GM23338 (cell line): ENCODE results near the gene IL22RA1. TPM values are rescaled to one million over a fixed set of nuclear protein-coding genes. Genes with fewer than 3 reads are reported as not detected.

ENCODE experiments used
- ATAC-seq: fragments of 200-7000 bp; cut with Tn5 transposase; 3 replicates; pipeline ENCODE4 v1.9.1; 2020
- DNase-seq: peaks from one replicate; pipeline ENCODE4 v3.0.0-alpha.2; 2015; ENCODE audit warnings: low spot score
- H2AFZ ChIP-seq: fragments of 200-600 bp; sonication (generic); 2 replicates; pipeline ENCODE4 v1.8.0; 2016; ENCODE audit warnings: antibody characterized with exemption, mild to moderate bottlenecking, moderate library complexity
- H3F3A ChIP-seq: fragments of 200-600 bp; sonication (generic); replicated peaks from 2 replicates; pipeline ENCODE4 v1.8.0; 2017; ENCODE audit warnings: antibody characterized with exemption, mixed run types, low read depth
- H3K27ac ChIP-seq: fragments of 200-600 bp; sonication (generic); 2 replicates; pipeline ENCODE4 v1.6.1; 2016; ENCODE audit warnings: low read depth
- H3K27me3 ChIP-seq: fragments of 200-600 bp; sonication (generic); 2 replicates; pipeline ENCODE4 v1.8.0; 2016; ENCODE audit warnings: mild to moderate bottlenecking, mixed run types, moderate library complexity; ENCODE audit not compliant: insufficient read depth
- H3K36me3 ChIP-seq: fragments of 200-600 bp; sonication (generic); 2 replicates; pipeline ENCODE4 v1.8.0; 2016; ENCODE audit warnings: mild to moderate bottlenecking; ENCODE audit not compliant: insufficient read depth
- H3K4me1 ChIP-seq: fragments of 200-600 bp; sonication (generic); 2 replicates; pipeline ENCODE4 v1.8.0; 2016; ENCODE audit warnings: mild to moderate bottlenecking, moderate library complexity; ENCODE audit not compliant: insufficient read depth
- H3K4me2 ChIP-seq: fragments of 200-600 bp; sonication (generic); 2 replicates; pipeline ENCODE4 v1.7.1; 2017; ENCODE audit warnings: mixed run types
- H3K4me3 ChIP-seq: fragments of 200-600 bp; sonication (generic); 2 replicates; pipeline ENCODE4 v1.6.1; 2016; ENCODE audit warnings: mixed run types
- H3K79me2 ChIP-seq: fragments of 200-600 bp; sonication (generic); replicated peaks from 2 replicates; pipeline ENCODE4 v1.8.0; 2017; ENCODE audit warnings: mild to moderate bottlenecking; ENCODE audit not compliant: insufficient read depth
- H3K9me2 ChIP-seq: fragments of 200-600 bp; sonication (generic); 2 replicates; pipeline ENCODE4 v1.8.0; 2017; ENCODE audit not compliant: insufficient read depth
- H4K20me1 ChIP-seq: fragments of 200-600 bp; sonication (generic); replicated peaks from 2 replicates; pipeline ENCODE4 v1.8.0; 2017; ENCODE audit warnings: mild to moderate bottlenecking; ENCODE audit not compliant: insufficient read depth
- H3K27ac Mint-ChIP-seq: 2 replicates; pipeline ENCODE4 v1.8.0; 2020; ENCODE audit warnings: inconsistent platforms, mild to moderate bottlenecking, moderate library complexity, mixed read lengths
- H3K27me3 Mint-ChIP-seq: 3 replicates; pipeline ENCODE4 v1.8.0; 2022; ENCODE audit warnings: low read depth, mild to moderate bottlenecking, moderate library complexity, mixed read lengths, inconsistent platforms; ENCODE audit not compliant: insufficient read depth, poor library complexity
- H3K36me3 Mint-ChIP-seq: 3 replicates; pipeline ENCODE4 v1.8.0; 2021; ENCODE audit warnings: low read depth, mild to moderate bottlenecking, inconsistent platforms, moderate library complexity, mixed read lengths
- H3K4me1 Mint-ChIP-seq: 3 replicates; pipeline ENCODE4 v1.8.0; 2020; ENCODE audit warnings: mild to moderate bottlenecking, inconsistent platforms, mixed read lengths
- H3K4me3 Mint-ChIP-seq: 3 replicates; pipeline ENCODE4 v1.8.0; 2021; ENCODE audit warnings: moderate library complexity, mild to moderate bottlenecking, inconsistent platforms, mixed read lengths
- H3K9me3 Mint-ChIP-seq: 3 replicates; pipeline ENCODE4 v1.8.0; 2020; ENCODE audit warnings: moderate library complexity, mild to moderate bottlenecking, inconsistent platforms, mixed read lengths
- CREB1 ChIP-seq: fragments of 250-450 bp; sonication (Bioruptor Pico); IDR thresholded peaks from 2 replicates; pipeline ENCODE4 v1.5.0; 2020; ENCODE audit warnings: low read depth, mild to moderate bottlenecking, moderate library complexity
- EZH2phosphoT487 ChIP-seq: fragments of 200-600 bp; sonication (generic); IDR thresholded peaks from one replicate; pipeline ENCODE4 v1.8.1; 2018; ENCODE audit warnings: antibody characterized with exemption; ENCODE audit not compliant: unreplicated experiment
- JUNB ChIP-seq: IDR thresholded peaks from one replicate; pipeline ENCODE4 v1.6.1; 2016; ENCODE audit warnings: antibody characterized with exemption; ENCODE audit not compliant: unreplicated experiment
- NANOG ChIP-seq: IDR thresholded peaks from 2 replicates; pipeline ENCODE4 v1.6.1; 2016; ENCODE audit warnings: antibody characterized with exemption, borderline replicate concordance
- REST ChIP-seq: IDR thresholded peaks from one replicate; pipeline ENCODE4 v1.6.1; 2018; ENCODE audit warnings: antibody characterized with exemption; ENCODE audit not compliant: unreplicated experiment
- ZNF114 ChIP-seq: fragments of 250-450 bp; sonication (Bioruptor Pico); IDR thresholded peaks from 2 replicates; pipeline ENCODE4 v1.5.0; 2020; ENCODE audit warnings: mild to moderate bottlenecking, moderate library complexity
- ZNF331 ChIP-seq: fragments of 250-450 bp; sonication (Bioruptor Pico); IDR thresholded peaks from 2 replicates; pipeline ENCODE4 v1.5.0; 2020; ENCODE audit warnings: low read depth, mild to moderate bottlenecking, moderate library complexity
- polyA plus RNA-seq: library from polyadenylated mRNA; unstranded; fragments of >200 nt; fragmentation: Nextera tagmentation; extraction: Ambion mirVana; gene quantifications from 2 replicates; pipeline ENCODE4 v1.2.1, GENCODE V29; 2016
- total RNA-seq: library from RNA; depleted of rRNA; stranded (reverse); fragments of >200 nt; shearing (Covaris generic); gene quantifications from 2 replicates; pipeline ENCODE4 v1.2.3, GENCODE V29; 2014
- TF ChIP-seq, protein P1 (sequence below): IDR thresholded peaks from 2 replicates; pipeline ENCODE4 v1.6.1; 2016; ENCODE audit warnings: antibody characterized with exemption

IL22RA1 gene
- total and polyA plus RNA-seq, 2 experiments from 2014 or later = 0.11 to 0.28 TPM

- Histone ChIP-seq H2AFZ (no peak overlapping the region), H3K36me3 (0 out of 2 replicates have a peak, but pooled peaks cover 4% of the 10 kb centered on the region), H3K27ac (no peak overlapping the region), H3K4me3 (no peak overlapping the region), H3K9me2 (no peaks in the 10 kb centered on the region), H3K27me3 (no peaks in the 10 kb centered on the region), H3K4me1 (peaks cover 4% of the 10 kb centered on the region; the same call in 1 of the 2 replicates), H3K79me2 (peaks cover 7% of the 10 kb centered on the region; the same call in 1 of the 2 replicates), H4K20me1 (no peaks in the 10 kb centered on the region; the same call in 1 of the 2 replicates), H3K4me2 (no peak overlapping the region), H3F3A (no peaks in the 10 kb centered on the region)
- Mint-ChIP-seq H3K27me3 (peaks cover 2% of the 10 kb centered on the region), H3K36me3 (peaks cover 15% of the 10 kb centered on the region; the same call in 2 of the 3 replicates), H3K4me3 (no peak overlapping the region), H3K4me1 (peaks cover 6% of the 10 kb centered on the region), H3K27ac (no peak overlapping the region; the same call in 1 of the 2 replicates), H3K9me3 (peaks cover 3% of the 10 kb centered on the region; the same call in 1 of the 3 replicates)
- DNase-seq = no peak
- TF ChIP-seq ZNF331 (CRISPR knock-in tag) = no peak
- ATAC-seq = no peak
Measured at GRCh38 chr1:24177161-24177560, 34.2 kb upstream of the IL22RA1 start.

- Histone ChIP-seq H4K20me1 (no peaks in the 10 kb centered on the region), H3K9me2 (no peaks in the 10 kb centered on the region), H3K4me1 (peaks cover 4% of the 10 kb centered on the region; the same call in 1 of the 2 replicates), H3K4me3 (no peak overlapping the region), H3K4me2 (no peak overlapping the region), H3K36me3 (0 out of 2 replicates have a peak, but pooled peaks cover 4% of the 10 kb centered on the region), H3K27ac (no peak overlapping the region), H2AFZ (no peak overlapping the region), H3K79me2 (peaks cover 6% of the 10 kb centered on the region; the same call in 1 of the 2 replicates), H3K27me3 (no peaks in the 10 kb centered on the region), H3F3A (no peaks in the 10 kb centered on the region)
- ATAC-seq = no peak
- H3K27me3 Mint-ChIP-seq = peaks cover 2% of the 10 kb centered on the region
- TF ChIP-seq NANOG = no peak
- no peak for TF ChIP-seq CREB1
- peaks cover 6% of the 10 kb centered on the region; the same call in 2 of the 3 replicates for H3K4me1 Mint-ChIP-seq
- no peak overlapping the region; the same call in 2 of the 3 replicates for H3K4me3 Mint-ChIP-seq
- no peak for DNase-seq
- H3K36me3 Mint-ChIP-seq = peaks cover 15% of the 10 kb centered on the region; the same call in 2 of the 3 replicates
- H3K27ac Mint-ChIP-seq = no peak overlapping the region
- peaks cover 3% of the 10 kb centered on the region; the same call in 1 of the 3 replicates for H3K9me3 Mint-ChIP-seq
Measured at GRCh38 chr1:24175033-24175755, 32.3 kb upstream of the IL22RA1 start.

DNA sequence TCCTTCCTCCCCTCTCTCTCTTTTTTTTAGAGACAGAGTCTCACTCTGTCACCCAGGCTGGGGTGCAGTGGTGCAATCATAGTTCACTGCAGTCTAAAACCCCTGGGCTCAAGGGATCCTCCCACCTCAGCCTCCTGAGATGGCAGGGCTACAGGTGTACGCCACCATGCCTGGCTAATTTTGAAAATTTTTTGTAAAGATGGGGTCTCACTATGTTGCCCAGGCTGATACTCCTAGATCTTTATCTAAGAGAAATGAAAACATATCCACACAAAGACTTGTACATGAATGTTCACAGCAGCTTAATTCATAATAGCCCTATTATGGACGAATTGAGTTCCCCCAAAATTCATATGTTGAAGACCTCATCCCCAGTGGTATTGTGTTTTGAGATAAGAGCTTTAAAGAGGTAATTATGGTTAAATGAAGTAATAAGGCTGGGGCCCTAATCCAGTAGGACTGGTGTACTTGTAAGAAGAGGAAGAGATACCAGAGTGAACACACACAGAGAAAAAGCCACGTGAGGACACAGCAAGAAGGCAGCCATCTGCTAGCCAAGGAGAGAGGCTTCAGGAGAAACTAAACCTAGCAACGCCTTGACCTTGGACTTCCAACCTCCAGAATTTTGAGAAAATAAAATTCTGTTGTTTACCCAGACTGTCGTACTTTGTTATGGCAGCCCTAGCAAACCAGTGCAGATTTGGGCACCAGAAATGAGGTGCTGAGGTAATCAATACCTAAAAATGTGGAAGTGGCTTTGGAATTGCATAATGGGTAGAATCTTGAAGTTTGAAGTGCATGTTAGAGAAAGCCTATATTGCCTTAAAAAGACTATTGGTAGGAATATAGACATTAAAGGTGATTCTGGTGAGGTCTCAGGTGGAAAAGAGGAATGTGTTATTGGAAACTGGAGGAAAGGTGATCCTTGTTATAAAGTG is 31.0 kb upstream of the IL22RA1 start:
- no peak overlapping the region for H2AFZ ChIP-seq
- H3K4me1 ChIP-seq = peaks cover 4% of the 10 kb centered on the region; the same call in 1 of the 2 replicates
- DNase-seq = no peak
- H3K27ac ChIP-seq = no peak overlapping the region
- no peaks in the 10 kb centered on the region for H3K36me3 ChIP-seq
- no peaks in the 10 kb centered on the region for H3F3A ChIP-seq
- Mint-ChIP-seq H3K4me3 (no peak overlapping the region), H3K9me3 (peaks cover 3% of the 10 kb centered on the region; the same call in 1 of the 3 replicates), H3K27me3 (peaks cover under 1% of the 10 kb centered on the region), H3K36me3 (peaks cover 15% of the 10 kb centered on the region; the same call in 2 of the 3 replicates), H3K27ac (no peak overlapping the region), H3K4me1 (peaks cover 6% of the 10 kb centered on the region; the same call in 2 of the 3 replicates)
- H3K9me2 ChIP-seq = no peaks in the 10 kb centered on the region
- ATAC-seq = no peak
- no peaks in the 10 kb centered on the region for H4K20me1 ChIP-seq
- no peaks in the 10 kb centered on the region for H3K27me3 ChIP-seq
- no peak overlapping the region for H3K4me3 ChIP-seq
- H3K4me2 ChIP-seq = no peak overlapping the region
- peaks cover 6% of the 10 kb centered on the region; the same call in 1 of the 2 replicates for H3K79me2 ChIP-seq
- no peak for TF ChIP-seq REST
- TF ChIP-seq, protein P1, sequence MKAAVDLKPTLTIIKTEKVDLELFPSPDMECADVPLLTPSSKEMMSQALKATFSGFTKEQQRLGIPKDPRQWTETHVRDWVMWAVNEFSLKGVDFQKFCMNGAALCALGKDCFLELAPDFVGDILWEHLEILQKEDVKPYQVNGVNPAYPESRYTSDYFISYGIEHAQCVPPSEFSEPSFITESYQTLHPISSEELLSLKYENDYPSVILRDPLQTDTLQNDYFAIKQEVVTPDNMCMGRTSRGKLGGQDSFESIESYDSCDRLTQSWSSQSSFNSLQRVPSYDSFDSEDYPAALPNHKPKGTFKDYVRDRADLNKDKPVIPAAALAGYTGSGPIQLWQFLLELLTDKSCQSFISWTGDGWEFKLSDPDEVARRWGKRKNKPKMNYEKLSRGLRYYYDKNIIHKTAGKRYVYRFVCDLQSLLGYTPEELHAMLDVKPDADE = no peak
- no peak for TF ChIP-seq EZH2phosphoT487
- no peak for TF ChIP-seq CREB1
- TF ChIP-seq JUNB = no peak
- TF ChIP-seq NANOG = no peak
- TF ChIP-seq ZNF114 (CRISPR knock-in tag) = no peak
